NOMO-1 (cell line): Measurements from ENCODE around the gene LRMDA.
A peak's percentile ranks its signal among the peaks of the same experiment; 100 is the strongest.
"Not testable (repeated sequence)": the region's sequence is repeated elsewhere in the genome, so short reads cannot be mapped to it uniquely, and the experiment has no call there.

Experiments used
- DNase-seq, 2 experiments: peaks; one replicate each; lab custom pipeline; 2025; ENCODE audit not compliant: unreplicated experiment in 2 of 2; lab: John Stamatoyannopoulos, UW

The LRMDA gene

DNA sequence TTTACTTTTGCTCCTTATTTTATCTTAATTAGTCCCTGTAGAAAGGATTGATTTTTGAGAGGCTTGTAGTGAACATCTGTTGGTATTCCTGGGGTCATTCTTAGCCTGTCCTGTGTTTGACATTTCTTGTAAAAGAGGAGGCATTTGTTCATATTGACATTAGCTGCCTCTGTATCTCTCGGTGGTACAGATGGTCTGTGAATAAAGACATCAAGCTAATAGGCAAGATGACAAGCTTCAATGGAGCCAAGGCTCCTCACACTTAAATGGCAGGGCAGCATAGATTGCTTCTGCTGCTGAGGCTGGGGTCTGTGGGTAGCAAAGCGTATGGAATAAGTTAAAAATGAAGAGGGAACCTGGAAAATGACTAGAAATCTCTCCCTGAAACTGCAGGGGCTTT lies 687.6 kb downstream of the LRMDA start:
- DNase-seq, result no peak

DNA sequence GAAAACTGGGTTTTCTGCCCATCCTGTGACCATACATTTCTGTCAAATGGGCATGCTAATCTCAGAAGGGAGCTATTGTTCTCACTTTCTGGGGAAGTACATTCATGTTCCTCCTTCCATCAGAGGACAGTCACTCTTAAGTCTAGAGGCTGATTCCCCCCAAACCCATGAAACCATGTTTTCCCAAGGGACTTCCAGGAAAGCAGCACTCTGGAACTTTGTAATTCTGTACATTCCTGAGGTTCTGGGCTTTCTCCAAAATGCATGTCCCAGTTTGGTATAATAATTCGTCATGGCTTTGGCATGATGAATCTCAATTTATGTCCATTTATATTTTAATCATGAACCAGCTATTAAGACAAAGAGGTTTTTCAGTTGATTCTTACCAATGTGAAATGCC lies 688.1 kb downstream of the LRMDA start:
- DNase-seq, result no peak

DNA sequence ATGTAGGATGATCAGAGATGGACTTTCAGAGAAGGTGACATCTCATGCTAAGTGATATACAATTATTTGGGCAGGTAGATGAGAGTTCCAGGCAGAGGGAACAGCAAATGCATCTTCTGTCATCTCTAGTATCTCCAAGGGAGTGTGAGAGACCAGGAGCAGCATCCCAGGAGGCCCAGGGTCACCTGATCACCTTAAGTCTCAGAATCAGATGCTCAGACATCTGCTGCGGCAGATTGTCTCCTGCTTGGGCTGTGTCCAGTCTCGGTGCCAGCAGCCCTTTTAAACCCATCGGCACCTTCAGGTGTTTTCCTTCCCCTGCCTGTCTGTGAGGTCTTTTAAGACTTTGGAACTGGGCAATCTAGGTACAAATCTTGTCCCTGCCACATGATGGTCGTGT lies 690.6 kb downstream of the LRMDA start:
- no peak for DNase-seq

DNA sequence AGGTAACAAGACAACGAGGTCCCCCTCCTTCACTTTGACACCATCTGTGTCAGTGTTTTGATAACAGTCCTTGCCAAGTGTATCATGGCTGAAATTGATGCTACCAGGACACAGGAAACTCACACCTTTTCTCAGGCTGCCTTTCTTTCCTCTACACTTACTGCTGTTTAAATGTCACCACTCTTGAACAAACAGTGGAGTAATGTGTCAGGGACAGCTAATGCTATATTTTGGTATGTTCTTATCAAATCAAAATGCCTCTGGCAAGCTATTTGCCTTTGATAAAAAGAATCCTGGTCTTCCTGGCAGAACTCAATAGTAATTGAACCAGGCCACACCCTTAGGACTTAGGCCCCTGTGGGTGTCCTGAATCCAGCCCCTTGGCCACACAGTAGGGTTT lies 692.9 kb downstream of the LRMDA start:
- no peak for DNase-seq

DNA sequence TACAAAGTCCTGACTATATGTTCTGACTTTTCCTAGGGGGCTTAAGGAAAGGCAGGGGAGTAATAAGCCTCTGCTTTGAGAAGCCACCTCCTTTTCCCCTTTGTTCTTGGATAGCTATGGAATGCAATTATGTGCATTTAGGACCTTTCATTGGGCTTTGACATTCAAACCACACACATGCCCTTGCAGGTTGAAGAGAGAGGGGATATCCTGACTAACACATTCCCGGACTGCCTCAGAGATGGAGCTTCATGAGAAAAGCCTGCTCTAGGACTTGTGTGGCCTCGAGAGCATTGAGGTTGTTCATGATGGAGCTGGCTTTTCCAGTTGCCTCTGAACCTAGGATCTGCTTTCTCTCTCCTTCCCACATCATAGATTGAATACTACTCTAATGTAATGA lies 694.5 kb downstream of the LRMDA start:
- DNase-seq, result no peak

DNA sequence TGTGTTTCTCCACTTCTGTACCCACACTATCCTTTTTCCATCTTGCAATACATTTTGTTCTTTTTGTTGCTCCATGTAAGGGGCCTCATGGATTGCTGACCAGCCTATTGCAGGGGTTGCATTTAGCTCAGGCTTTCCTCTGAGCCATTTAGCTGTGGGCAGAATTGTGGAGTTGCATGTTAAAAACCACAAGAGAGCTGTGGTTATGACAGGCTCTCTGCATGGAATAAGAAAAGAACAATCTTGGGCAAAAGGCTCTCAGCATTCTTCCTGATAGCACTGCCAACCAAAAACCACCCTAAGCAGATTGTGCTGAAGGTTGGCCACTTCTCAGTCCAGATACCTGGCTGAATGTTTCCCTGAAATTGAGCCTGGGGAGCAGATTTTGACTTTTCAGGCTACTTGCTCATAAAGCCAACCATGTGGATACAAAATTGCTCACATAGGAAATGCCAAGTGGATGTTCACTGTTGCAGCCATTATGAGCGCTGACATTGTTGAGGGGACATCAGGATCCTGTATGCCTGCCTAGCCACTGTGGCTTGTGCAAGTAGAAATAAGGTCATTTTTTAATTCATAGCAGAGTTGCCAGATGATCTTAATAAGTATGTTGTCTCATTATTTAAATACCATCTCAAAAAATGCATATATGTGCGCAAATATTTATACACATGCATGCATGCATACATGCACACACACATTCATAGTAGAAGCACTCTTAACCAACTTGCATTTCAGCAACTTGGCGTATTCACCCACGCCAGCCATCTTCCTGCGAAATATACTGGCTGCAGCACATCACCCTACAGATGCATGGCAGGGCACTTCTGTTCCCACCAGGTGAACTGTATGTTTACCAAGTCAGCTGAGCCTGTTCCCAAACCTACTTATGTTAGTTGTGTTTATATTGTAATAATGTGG lies 695.4 kb downstream of the LRMDA start:
- DNase-seq, result peak; percentile 35 to 60

DNA sequence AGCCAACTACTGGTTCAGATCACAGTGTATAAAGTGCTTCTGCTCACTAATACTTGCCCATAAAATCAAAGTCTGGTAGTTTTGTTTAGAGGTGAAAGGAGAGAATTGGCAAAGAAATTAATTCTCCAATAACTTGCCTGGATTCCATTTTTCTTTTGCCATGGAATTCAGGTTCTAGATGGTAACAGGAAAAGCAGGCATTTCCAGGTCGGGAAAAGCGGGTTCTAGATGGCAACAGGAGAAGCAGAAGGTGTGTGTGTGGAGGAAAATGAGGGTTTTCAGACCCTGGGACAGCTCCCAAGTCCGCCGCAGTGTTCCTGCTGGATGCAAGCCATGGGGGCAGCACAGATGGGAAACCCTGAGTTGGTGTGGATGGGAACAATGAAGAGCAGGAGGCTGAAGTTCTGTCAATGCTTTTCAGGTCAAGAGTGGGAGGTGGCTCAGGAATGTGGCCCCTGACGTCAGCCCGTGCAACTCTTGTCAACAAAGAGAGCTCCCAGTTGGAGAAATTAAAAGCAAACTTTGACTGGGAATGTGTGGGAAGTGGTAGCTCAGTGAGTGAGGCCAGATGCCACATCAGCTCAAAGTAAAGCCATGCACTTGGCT lies 696.7 kb downstream of the LRMDA start:
- DNase-seq, result no peak

DNA sequence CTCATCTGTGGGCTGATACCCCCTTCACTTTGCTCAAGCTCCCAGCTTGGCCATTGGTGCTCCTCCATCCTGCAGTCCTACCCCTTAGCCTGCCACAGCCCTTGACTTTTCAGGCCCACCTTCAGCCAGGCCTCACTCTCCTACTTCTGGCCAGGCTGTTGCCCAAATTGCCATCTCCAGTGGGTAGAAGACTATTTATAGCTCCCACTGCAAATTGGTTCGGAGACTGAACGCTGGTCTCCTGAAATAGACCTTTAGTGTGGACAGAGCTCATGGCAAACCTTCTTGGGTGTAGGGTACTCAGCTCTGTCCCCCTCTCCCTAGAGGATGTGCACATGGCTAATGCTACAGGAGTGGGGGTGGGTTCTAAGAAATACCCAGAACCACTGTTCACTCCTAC lies 697.8 kb downstream of the LRMDA start:
- no peak for DNase-seq

DNA sequence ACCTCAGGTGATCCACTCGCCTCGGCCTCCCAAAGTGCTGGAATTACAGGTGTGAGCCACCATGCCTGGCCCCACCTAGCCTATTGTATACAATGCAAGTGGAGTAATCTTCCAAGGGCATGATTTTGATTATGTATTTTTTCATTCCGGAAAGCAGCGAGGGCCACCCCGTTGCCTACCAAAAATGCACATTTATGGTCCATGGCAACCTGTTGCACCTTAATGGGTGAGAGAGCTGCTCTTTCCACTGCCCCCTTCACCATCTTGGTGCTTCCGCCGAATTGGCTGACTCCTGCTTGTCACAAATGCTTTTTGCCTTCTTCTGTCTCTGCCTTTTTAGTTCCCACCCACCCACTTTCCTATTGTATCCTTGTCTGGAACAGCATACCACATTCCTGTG lies 699.5 kb downstream of the LRMDA start:
- DNase-seq, result no peak

DNA sequence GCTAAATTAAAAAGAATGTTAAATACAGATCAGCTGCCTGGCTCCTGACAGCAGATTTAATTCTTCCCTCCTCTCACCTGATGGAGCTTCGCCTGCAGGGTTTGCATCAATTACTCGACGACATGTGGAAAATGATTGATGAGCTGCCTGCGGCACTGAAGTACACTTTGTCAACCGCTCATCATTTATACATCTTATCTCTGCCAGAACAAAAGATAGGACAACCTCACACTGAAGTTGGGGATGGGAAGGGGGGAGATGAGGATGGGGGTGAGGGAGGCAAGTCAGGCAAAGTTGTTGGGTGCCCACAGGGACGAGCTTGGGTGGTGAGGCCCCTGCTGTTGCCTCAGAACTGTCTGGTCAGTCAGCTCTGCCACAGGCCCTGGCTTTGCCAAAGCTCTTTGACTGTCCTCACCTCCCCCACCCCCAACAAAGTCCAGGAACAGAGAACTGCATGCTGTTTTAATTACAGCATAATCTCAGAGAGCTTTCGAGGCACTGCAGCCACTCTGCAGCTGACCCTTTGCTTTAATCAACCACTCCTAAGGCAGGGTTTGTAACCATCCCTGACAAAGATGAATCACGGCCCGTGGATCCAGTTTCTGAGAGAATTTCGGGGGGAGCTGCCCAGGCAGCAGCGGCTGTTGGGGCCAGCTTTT lies 702.3 kb downstream of the LRMDA start:
- no peak for DNase-seq

DNA sequence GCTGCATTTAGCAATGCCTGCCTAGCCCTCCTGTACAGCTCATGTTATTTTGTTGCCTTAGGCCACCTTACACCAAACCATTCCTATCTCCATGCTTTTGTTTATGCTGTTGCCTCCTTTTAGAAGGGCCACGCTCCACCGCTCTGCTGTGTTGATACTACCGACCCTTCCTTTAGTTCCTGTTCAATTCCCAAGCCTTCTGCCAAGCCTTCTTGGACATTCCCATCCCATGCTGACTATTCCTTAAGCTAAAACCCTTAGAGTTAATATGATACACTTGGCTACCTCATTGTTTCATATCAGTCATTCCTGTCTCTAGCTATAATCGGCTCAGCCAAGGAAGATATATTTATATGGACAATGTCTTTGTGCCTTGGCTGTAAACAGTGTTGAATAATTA lies 705.5 kb downstream of the LRMDA start:
- DNase-seq, result no peak

DNA sequence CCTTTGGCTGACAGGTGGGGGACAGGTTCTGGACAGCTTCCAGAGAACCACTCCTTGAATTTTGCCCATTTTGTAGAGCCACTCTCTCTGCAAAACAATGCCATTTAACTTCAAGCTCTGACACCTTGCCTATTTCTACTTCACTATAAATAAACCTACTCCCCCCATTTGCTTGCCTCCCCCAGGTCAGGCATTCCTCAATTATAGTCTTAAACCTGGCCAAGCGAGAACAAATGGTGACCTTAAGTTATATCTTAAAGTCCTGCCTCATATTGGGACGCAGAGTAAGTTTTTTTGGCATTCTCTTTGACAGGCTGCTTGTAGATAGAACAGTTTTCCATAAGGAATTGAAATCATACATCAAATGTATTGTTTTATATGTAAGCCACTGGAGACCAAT lies 706.9 kb downstream of the LRMDA start:
- no peak for DNase-seq

DNA sequence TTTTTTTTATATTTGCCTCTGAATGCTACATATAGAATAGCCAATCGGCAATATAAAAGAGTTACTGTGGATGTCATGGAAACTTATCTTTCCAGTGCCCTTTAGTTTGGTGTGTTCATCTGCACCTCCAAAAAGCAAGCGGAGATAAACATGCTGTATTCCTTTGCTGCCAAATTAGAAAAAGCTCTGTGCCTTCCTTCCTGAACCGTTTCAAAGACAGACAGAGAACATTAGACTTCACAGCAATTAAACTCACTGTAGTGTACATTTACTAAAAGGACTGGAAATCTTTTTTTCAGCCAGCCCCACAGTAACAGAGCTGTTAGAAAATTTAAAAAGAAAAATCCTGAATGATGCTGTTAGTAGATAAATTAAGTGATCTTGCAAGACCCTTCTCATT lies 707.5 kb downstream of the LRMDA start:
- DNase-seq, result no peak

DNA sequence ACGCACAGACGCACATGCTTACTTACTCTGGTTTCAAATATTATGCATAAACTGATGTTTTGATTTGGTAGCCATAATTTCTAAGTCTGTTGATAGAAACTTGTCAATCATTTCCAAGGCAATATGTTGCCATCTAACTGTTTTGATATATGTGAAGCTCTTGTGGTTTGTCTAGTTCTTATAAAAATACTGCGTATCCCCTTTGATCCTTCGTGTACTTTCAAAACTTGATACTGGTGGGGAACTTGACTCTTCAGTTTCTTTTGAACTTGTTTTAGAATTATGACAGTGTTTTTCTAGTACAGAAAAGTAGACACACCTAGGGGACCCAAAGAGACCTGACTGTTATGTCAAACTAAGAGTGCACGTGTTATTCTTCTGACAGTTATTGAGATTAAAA lies 708.0 kb downstream of the LRMDA start:
- DNase-seq, result no peak

DNA sequence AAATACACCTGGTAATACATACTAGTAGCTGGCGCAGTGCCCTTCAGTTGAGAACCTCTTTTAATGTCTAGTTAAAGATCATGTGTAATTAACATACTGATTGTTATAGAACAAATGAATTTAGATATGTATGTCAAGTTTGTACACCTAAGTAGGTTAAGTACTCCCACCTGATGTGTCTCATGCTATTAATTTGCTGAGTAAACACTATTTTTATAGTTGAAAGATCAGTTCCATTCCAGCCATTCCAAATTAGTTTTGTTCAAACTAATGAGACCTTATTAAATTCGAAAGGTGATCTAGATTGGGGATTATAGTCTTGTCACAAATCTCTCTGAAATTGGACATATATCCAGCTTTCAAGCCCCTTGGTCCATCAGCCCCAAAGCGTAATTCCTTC lies 710.0 kb downstream of the LRMDA start:
- DNase-seq, result no peak

DNA sequence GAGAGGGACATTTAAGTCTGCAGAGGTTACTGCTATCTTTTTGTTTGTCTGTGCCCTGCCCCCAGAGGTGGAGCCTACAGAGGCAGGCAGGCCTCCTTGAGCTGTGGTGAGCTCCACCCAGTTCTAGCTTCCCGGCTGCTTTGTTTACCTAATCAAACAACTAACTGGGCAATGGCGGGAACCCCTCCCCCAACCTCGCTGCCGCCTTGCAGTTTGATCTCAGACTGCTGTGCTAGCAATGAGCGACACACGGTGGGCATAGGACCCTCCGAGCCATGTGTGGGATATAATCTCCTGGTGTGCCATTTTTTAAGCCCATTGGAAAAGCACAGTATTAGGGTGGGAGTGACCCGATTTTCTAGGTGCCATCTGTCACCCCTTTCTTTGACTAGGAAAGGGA lies 716.8 kb downstream of the LRMDA start:
- DNase-seq, result not testable (repeated sequence)

DNA sequence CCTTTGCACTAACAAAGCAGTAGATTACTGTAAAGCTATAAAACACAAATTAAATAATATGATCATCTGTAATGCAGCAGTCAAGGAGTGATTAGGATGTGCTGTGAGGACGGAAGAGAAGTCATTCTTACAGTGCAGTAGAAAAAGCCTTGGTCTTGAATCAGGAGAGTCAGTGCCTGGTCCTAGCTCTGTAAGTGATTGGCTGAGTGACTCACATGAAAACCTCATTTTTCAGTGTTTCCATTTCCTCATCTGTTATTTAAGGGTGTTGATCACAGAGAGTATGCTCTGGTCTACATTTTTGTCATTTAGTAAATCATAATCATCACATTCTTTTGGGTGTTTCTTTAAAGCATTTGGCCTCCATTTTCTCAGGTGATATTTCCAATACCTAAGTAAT lies 717.8 kb downstream of the LRMDA start:
- DNase-seq, result no peak

DNA sequence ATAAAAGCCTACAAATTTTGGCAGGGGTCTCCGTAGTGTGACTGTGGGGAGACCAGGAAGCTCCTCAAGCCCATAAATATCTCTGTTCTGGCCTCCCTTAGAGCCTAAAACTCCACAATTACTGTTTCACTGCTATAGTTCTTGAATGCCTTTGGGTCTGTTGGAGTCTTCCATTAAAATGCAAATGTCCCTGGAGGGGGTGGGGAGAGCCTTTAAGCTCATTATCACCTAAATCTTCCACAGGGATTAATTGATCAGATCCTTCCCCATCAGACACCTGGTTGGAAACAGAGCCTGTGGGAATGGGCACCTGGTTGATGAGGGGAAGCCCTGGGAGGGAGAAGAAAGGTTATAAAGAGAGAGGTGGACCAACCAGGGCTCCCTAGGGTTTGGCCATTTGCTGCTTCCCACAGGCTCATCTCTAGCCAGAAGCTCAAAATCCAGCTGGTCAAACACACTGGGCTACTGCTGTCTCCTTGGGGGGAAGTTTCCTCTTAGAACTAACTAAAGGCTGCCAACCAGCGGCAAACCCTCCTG lies 718.2 kb downstream of the LRMDA start:
- no peak for DNase-seq

DNA sequence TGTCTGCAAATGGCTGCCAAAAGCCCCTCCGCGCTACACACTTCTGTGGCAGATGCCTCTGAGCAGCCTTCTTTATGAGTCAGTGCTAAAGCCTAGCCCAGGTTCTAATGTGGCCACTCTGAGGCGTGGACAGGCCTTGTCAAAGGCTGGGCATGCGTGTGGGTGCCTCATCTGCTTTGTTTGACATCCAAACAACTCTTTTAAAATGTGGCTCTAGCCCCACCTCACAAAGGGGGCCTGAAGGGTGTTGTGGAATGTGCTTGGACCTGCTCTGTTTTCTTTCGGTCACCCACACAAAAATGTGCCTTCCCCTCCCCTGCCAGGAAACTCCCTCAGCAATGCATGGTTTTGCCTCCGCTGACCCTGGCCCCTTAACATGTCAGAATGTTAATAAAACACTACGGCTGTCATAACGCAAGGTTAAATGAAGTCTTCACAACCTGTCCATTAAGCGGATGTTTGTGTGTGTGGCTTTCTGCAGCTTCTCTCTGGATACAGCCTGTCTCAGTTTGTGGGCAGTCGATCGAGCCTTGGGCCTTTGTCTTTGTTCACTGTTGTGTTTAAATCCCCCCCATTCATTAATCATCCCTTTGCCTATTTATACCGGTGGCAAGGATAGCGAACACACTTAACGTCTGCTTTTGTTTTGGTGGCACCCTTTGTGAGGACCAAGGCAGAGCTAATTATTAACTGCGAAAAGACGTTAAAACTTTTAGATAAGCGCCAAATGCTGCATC lies 718.9 kb downstream of the LRMDA start:
- no peak for DNase-seq

DNA sequence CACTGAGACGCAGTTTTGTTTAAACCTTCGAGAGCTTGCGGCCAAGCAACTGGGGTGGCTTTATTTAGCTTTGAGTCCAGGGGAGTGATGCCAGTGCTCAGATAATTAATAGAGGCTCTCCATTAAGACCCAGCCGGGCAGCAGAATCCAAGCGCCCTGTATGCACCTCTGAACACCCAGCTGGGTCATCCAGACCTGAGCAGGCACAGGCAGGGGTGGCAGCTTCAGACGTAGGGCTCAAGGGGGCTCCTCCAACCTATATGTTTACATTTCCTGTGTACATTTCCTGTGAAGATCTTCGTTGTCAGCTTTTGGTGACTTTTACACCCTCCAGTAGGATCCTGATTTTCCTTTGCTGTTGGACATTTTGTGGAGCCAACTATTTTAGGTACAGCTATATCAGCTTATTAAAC lies 719.5 kb downstream of the LRMDA start:
- no peak for DNase-seq

DNA sequence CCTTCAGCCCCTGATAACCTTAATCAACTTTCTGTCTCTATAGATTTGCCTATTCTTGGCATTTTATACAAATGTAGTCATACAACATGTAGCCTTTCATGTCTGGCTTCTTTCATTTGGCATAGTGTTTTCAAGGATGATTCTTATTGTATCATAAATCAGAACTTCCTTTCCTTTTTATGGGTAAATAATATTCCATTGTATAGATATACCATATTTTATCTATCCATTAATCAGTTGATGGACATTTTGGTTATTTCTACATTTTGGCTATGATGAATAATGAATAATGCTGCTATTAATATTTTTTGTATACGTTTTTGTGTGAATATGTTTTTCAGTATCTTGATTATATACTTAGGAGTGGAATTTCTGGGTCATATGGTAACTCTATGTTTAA lies 720.8 kb downstream of the LRMDA start:
- DNase-seq, result no peak
